Femur (tissue), 1 donor: Measurements from ENCODE around the gene ZNF540.
"Not testable (repeated sequence)": the region's sequence is repeated elsewhere in the genome, so short reads cannot be mapped to it uniquely, and the experiment has no call there.

ENCODE experiments used
- DNase-seq: peaks from one replicate; pipeline ENCODE4 v3.0.0-alpha.2; 2017

ZNF540 gene

GRCh38 chr19:37594304-37594981, at the start of gene ZNF540, which contains the start of gene ZNF571:
Gene ZNF540 (plus strand): TSS chr19:37594876. CDS start chr19:37598448, 3,572 bp downstream.
Gene ZNF571 (minus strand): TSS chr19:37594792. CDS start chr19:37586676, 8,116 bp downstream.
- peak; percentile 96 for DNase-seq

- peak; percentile 76 for DNase-seq
Measured at GRCh38 chr19:37551129-37551993, 43.3 kb upstream of the ZNF540 start.

GRCh38 chr19:37563518-37563917, 31.2 kb upstream of the ZNF540 start:
- DNase-seq: no peak

DNA sequence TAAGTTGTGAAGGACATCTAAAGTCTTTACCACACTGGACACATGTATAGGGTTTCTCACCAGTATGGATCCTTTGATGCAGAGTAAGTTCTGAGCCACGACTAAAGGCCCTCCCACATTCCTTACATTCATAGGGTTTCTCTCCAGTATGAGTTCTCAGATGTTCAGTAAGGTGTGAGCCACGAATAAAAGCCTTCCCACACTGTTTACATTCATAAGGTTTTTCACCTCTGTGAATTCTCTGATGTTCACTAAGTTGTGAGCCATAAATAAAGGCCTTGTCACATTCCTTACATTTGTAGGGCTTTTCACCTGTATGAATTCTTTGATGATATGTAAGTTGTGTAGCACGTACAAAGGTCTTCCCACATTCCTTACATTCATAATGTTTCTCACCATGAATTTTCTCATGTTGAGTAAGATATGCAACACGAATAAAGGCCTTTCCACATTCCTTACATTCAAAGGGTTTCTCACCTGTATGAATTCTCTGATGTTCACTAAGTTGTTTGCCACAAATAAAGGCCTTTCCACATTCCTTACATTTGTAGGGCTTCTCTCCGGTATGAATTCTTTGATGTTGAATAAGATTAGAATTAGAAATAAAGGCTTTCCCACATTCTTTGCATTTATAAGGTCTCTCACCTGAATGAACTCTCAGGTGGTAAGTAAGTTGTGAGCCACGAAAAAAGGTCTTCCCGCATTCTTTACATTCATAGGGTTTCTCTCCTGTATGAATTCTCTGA, 29.9 kb upstream of the ZNF540 start:
- DNase-seq: no peak

DNA sequence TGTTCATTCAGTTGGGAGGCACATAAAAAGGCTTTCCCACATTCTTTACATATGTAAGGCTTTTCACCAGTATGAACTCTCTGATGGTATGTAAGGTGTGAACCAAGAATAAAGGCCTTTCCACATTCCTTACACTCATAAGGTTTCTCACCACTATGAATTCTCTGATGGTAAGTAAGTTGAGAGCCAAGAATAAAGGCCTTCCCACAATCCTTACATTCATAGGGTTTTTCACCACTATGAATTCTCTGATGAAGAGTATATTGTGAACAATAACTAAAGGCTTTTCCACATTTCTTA, 29.4 kb upstream of the ZNF540 start:
- no peak for DNase-seq

DNA sequence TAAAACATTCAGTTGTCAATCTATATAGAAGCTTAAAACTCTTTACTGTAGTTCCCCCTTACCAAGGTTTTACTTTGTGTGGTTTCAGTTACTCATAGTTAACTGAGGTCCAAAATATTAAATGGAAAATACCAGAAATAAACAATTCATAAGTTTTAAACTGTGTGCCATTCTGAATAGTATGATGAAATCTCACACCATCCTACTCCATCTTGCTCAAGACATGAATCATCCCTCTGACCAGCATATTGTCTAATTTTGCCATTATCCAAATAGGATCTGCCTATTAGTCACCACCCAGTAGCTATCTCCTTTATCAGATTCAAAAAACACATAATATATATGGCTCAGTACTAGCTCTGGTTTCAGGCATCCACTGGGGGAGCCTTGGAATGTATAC, 22.5 kb upstream of the ZNF540 start:
- DNase-seq: no peak

DNA sequence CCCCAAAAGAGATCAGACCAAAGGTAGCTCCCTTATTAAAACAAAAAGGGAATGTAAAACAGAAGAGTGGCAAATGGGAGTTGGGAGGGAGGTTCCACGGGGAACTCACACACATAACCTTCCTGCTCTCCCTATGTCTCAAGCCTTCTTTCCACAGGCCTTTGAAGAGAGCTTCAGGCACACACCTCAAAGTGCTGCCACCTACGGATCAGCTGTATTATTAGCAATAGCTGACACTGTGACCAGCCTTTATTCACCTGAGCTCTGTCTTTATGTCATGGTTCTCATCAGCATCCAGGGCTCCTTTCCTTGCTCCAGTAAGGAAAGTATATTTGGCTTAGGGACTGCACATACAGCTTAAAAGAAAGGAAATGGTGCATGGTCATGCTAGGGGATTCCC, 11.3 kb upstream of the ZNF540 start:
- DNase-seq: no peak

DNA sequence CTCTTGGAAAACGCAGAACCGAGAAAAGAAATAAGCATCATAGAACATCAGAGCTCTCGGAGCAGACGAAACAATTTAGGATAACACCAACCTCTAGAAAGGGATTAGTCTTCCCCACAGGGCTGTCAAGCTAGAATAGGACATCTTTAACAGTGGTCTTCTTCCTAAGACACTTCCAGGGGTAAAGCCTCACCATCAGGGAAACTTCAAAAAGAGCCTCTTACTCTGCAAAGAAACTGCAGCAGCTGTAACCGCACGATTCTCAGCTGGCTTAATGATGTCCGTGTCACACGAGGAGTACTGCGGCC, 726 bp upstream of the ZNF540 start:
- no peak for DNase-seq

- DNase-seq: peak; percentile 77
Measured at GRCh38 chr19:37594982-37595382, 306 bp downstream of the ZNF540 start.

GRCh38 chr19:37635076-37636056, 40.7 kb downstream of the ZNF540 start:
- DNase-seq: no peak

DNA sequence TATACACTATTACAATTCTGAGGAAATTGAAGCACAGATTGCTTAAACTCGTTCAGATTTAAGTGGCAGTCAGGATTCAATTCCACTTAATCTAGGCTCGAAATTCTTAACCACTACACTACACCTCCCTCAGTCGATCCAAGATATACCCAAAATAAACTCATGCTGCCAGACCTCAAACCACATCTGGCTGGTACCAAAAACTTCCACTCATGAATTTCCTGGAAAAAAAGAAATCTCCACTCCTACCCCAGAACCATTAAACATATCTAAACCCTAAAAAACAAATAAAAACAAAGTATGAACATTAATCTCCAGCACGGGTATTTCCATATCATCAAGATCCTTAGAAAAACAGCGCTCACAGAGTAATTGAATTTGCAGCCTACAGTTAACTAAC, 59.4 kb downstream of the ZNF540 start:
- peak; percentile 31 for DNase-seq

- peak; percentile 44 for DNase-seq
Measured at GRCh38 chr19:37654629-37655300, 60.1 kb downstream of the ZNF540 start.

GRCh38 chr19:37655301-37655688, 60.6 kb downstream of the ZNF540 start, which contains the start of gene ZFP30:
Gene ZFP30 (minus strand): TSS chr19:37655465. CDS start chr19:37647822, 7,643 bp downstream.
- DNase-seq: peak; percentile 91

DNA sequence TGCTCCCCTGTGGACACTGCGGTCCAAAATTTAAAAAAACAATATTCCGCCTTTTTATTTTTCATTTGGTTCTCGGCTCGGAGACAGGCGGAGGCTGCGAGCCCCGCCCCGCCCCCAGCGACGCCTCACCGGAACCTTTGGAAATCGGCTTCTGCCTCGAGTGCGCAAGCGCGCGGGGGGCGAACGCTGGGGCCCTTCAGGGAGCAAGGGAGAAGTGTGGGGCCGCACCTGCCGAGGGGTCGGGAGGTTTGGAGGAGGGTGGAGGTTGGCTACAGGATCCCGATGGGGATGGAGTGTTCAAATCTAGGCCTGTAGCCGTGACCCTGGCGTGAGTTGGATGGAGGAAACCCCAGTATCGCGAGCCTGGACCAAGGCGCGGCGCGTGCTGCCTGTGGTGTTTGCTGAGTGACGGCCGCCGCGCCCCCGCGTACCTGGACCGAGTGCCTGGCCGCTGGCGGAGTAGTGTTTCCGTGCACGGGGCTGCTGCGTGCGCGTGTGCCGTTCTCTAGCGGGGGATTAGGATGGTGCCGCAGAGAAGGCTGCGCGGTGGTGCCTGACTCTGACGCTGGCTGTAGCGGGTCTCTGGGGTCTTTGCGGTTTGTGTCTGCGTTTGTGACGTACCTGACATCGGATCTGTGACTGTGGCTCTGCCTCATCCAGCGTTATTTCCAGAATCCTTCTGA, 61.2 kb downstream of the ZNF540 start:
- DNase-seq: peak; percentile 90

DNA sequence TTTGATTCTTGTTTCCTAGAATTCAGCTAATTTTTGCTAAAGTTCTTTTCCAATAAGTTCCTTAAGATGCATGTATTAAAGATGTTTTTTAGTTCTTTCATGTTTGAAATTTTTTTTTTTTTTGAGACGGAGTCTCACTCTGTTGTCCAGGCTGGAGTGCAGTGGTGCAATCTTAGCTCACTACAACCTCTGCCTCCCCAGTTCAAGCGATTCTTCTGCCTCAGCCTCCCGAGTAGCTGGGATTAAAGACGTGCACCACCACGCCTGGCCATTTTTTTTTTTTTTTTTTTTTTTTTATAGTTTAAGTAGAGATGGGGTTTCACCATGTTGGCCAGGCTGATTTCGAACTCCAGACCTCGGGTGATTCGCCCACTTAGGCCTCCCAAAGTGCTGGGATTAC, 62.5 kb downstream of the ZNF540 start:
- not testable (repeated sequence) for DNase-seq
